Heart left ventricle (tissue), 16 donors: ENCODE data around the gene SLCO3A1. TPM values are rescaled to one million over a fixed set of nuclear protein-coding genes. Genes with fewer than 3 reads are reported as not detected.
A peak's percentile ranks its signal among the peaks of the same experiment; 100 is the strongest.
"Not testable (repeated sequence)": the region's sequence is repeated elsewhere in the genome, so short reads cannot be mapped to it uniquely, and the experiment has no call there.

Source experiments
- ATAC-seq, 4 donors: fragments of 200-7000 bp; cut with Tn5 transposase; one replicate each; pipeline ENCODE4 v1.9.1; 2020 to 2022; ENCODE audit warnings: moderate library complexity in 4 of 4, mild to moderate bottlenecking in 3 of 4, moderate number of reproducible peaks in 1 of 4
- DNase-seq, 5 donors: peaks; one replicate each; pipeline ENCODE4 v3.0.0-alpha.2; 2020
- H3K27ac ChIP-seq, 12 donors: fragments of 200-600 bp; sonication (generic) in 4 of 12; one replicate each; pipeline versions ENCODE4 v1.5.0 to v1.8.0; 2016 to 2022; ENCODE audit warnings: mild to moderate bottlenecking in 2 of 12
- H3K27me3 ChIP-seq, 9 donors: fragments of 200-600 bp; sonication (generic) in 2 of 9; one replicate each; pipeline versions ENCODE4 v1.5.1 to v1.8.0; 2016 to 2022; ENCODE audit warnings: mild to moderate bottlenecking in 3 of 9
- H3K36me3 ChIP-seq, 9 donors: fragments of 200-600 bp; sonication (generic) in 2 of 9; one replicate each; pipeline versions ENCODE4 v1.5.0 to v1.8.0; 2018 to 2022; ENCODE audit warnings: mild to moderate bottlenecking in 2 of 9
- H3K4me1 ChIP-seq, 12 donors: fragments of 200-600 bp; sonication (generic) in 4 of 12; one replicate each; pipeline versions ENCODE4 v1.5.0 to v1.8.0; 2016 to 2022; ENCODE audit warnings: mild to moderate bottlenecking in 3 of 12
- H3K4me3 ChIP-seq, 12 donors: fragments of 200-600 bp; sonication (generic) in 4 of 12; one replicate each; pipeline versions ENCODE4 v1.5.0 to v1.8.0; 2017 to 2022; ENCODE audit warnings: mild to moderate bottlenecking in 9 of 12, moderate library complexity in 4 of 12
- H3K9me3 ChIP-seq, 12 donors: fragments of 200-600 bp; sonication (generic) in 4 of 12; one replicate each; pipeline versions ENCODE4 v1.5.0 to v1.8.0; 2016 to 2022; ENCODE audit warnings: mild to moderate bottlenecking in 1 of 12
- CTCF ChIP-seq, 12 donors: fragments of 200-600 bp; sonication (generic) in 4 of 12; IDR thresholded peaks; one replicate each; pipeline versions ENCODE4 v1.5.0 to v1.8.0; 2018 to 2022; ENCODE audit warnings: antibody characterized with exemption in 12 of 12, mild to moderate bottlenecking in 5 of 12
- POLR2A ChIP-seq, 2 donors: fragments of 450-650 bp; IDR thresholded peaks; one replicate each; pipeline ENCODE4 v1.6.1; 2017; ENCODE audit warnings: antibody characterized with exemption in 2 of 2, mild to moderate bottlenecking in 2 of 2, moderate library complexity in 2 of 2
- WGBS, 4 donors: extraction: QIAGEN DNeasy Blood & Tissue Kit in 2 of 4; methylation state at CpG; one replicate each; pipeline versions ENCODE4 v1.1.5 to v1.1.7; 2013 to 2018; 5-methylcytosine and 5-hydroxymethylcytosine counted together
- intact Hi-C, 10 donors: fragments of 100-400 bp; cut with DNase I; formaldehyde crosslinking; loops; one replicate each; pipeline versions ENCODE4 v1.11.1 to v1.14.2; 2022
- polyA plus RNA-seq, 2 donors: library from polyadenylated mRNA; stranded (reverse); fragments of 200-250 nt; gene quantifications; one replicate each; pipeline ENCODE4 v1.2.3, GENCODE V29; 2013
- total RNA-seq, 9 donors: library from RNA; depleted of rRNA in 2 of 9; stranded (reverse); fragments of >200 nt in 2 of 9; fragmentation: NEBNext Ultra II Directional in 3 of 9; extraction: Animal tissue kit (Norgen Biotek cat#: 25700) in 3 of 9; gene quantifications; one replicate each; pipeline versions ENCODE4 v1.1.0 to v1.2.4, GENCODE V29; 2016 to 2023
- donor health status: ischemic (EF 13 %, LVEDD 7.1; RV severe dilation, severe dysfunction).
- donor health status: healthy with polysubstance abuse.
- donor health status: DM: no; HTN: yes; CAD: no.
- donor health status: DM: no; HTN: no; CAD: no.
- donor health status: ischemic (EF 25% LVEDD 6.9; RV normal size, moderate dysfunction).
- donor health status: ischemic (EF 25% LVEDD 5.7; RV mildly dilated, moderate dysfunction).
- donor health status: healthy.
- donor health status: DM: yes; HTN: yes; CAD: no.
- donor health status: ischemic (EF 35%, LVEDD 5.7; RV mildly dilated, moderate dysfunction).
- donor health status: nonischemic (EF 11% LVEDD 7.7; RV severe dilation, severe dysfunction).
- donor health status: DM: yes; HTN: yes; CAD: no.
- donor health status: PGD.
- donor health status: ischemic (EF 29% LVEDD 5.4; RV normal size, mild dysfunction).
- donor health status: nonischemic (EF 23%, LVEDD 6.1; RV moderate dilation, normal function).

Gene SLCO3A1
- total and polyA plus RNA-seq, 11 donors: 26.3 to 64.2 (median 50.2) TPM

- TF ChIP-seq POLR2A (IDR thresholded peaks at IDR 0.05) (no peak), CTCF (IDR thresholded peaks at IDR 0.05) (peak in 5 of 12 donors; percentile 14 to 36 (median 33))
- no peak for DNase-seq
- intact Hi-C loops: loop anchor here in 1 of 10 donors (10.0 kb wide), 1 partner anchor 69 kb away; no protein-coding TSS in a partner anchor
- 63 to 81% (median 72%) methylated on average over 5 of the region's 5 CpGs for WGBS, 4 donors
- Histone ChIP-seq H3K27me3 (no peaks in the 10 kb centered on the region), H3K4me1 (peaks cover 0 to 65% (median 36%) of the 10 kb centered on the region in 12 donors), H3K36me3 (no peaks in the 10 kb centered on the region), H3K27ac (no peak overlapping the region), H3K9me3 (no peaks in the 10 kb centered on the region), H3K4me3 (no peak overlapping the region)
- ATAC-seq: no peak
Observed at GRCh38 chr15:92053753-92054316, 200.3 kb downstream of the SLCO3A1 start.

GRCh38 chr15:92056875-92057274 is 203.4 kb downstream of the SLCO3A1 start:
- intact Hi-C loops: loop anchor here in 3 of 10 donors (5.0 to 10.0 kb wide), 3 partner anchors 45 to 75 kb away; no protein-coding TSS in a partner anchor
- 37 to 68% (median 45%) methylated on average over 4 of the region's 4 CpGs for WGBS, 4 donors

GRCh38 chr15:92059036-92059970 is 205.8 kb downstream of the SLCO3A1 start:
- ATAC-seq: peak; percentile 53 to 67 (median 62)
- H3K4me3 ChIP-seq: no peak overlapping the region
- H3K27me3 ChIP-seq: no peaks in the 10 kb centered on the region
- H3K36me3 ChIP-seq: no peaks in the 10 kb centered on the region
- peaks cover 0 to 68% (median 33%) of the 10 kb centered on the region in 12 donors for H3K4me1 ChIP-seq
- H3K9me3 ChIP-seq: peaks cover 0 to 4% (median 0%) of the 10 kb centered on the region in 12 donors
- intact Hi-C loops: loop anchor here in 3 of 10 donors (5.0 to 10.0 kb wide), 3 partner anchors 47 to 77 kb away; no protein-coding TSS in a partner anchor
- 48 to 60% (median 58%) methylated on average over 14 to 15 of the region's 15 CpGs for WGBS, 4 donors
- TF ChIP-seq POLR2A (IDR thresholded peaks at IDR 0.05): no peak
- H3K27ac ChIP-seq: peak overlapping the region in 9 of 12 donors; percentile 48 to 80 (median 65)
- peak in 4 of 5 donors; percentile 50 to 79 (median 56) for DNase-seq

More at GRCh38 chr15:92056875-92057274, 203.4 kb downstream of the SLCO3A1 start:
- Histone ChIP-seq H3K9me3 (no peaks in the 10 kb centered on the region), H3K27ac (peak overlapping the region in 6 of 12 donors; percentile 2 to 75 (median 36)), H3K27me3 (no peaks in the 10 kb centered on the region), H3K4me3 (no peak overlapping the region), H3K4me1 (peaks cover 0 to 60% (median 26%) of the 10 kb centered on the region in 12 donors), H3K36me3 (no peaks in the 10 kb centered on the region)
- no peak for DNase-seq
- no peak for TF ChIP-seq POLR2A (IDR thresholded peaks at IDR 0.05)
- ATAC-seq: peak in 1 of 4 donors; percentile 56

- 43 to 69% (median 48%) methylated on average over 3 of the region's 3 CpGs for WGBS, 4 donors
- H3K4me3 ChIP-seq, DNase-seq, ATAC-seq, H3K27me3 ChIP-seq, H3K9me3 ChIP-seq, H3K36me3 ChIP-seq: not testable (repeated sequence)
- H3K27ac ChIP-seq: peak overlapping the region in 7 of 12 donors; percentile 50 to 80 (median 72)
- H3K4me1 ChIP-seq: peaks cover 0 to 68% (median 33%) of the 10 kb centered on the region in 12 donors
- intact Hi-C loops: loop anchor here in 4 of 10 donors (5.0 to 10.0 kb wide), 4 partner anchors 48 to 88 kb away; no protein-coding TSS in a partner anchor
Observed at GRCh38 chr15:92059971-92060311, 206.4 kb downstream of the SLCO3A1 start.

GRCh38 chr15:92061511-92062195 is 208.1 kb downstream of the SLCO3A1 start:
- WGBS, 4 donors: 79 to 93% (median 88%) methylated on average over 5 to 7 of the region's 7 CpGs
- Histone ChIP-seq H3K4me1 (peaks cover 0 to 63% (median 32%) of the 10 kb centered on the region in 12 donors), H3K4me3 (no peak overlapping the region), H3K27me3 (no peaks in the 10 kb centered on the region), H3K9me3 (peaks cover 0 to 7% (median 0%) of the 10 kb centered on the region in 12 donors), H3K27ac (peak overlapping the region in 10 of 12 donors; percentile 52 to 85 (median 76)), H3K36me3 (no peaks in the 10 kb centered on the region)
- intact Hi-C loops: loop anchor here in 2 of 10 donors (5.0 kb wide), 2 partner anchors 79 to 89 kb away; no protein-coding TSS in a partner anchor
- ATAC-seq (no peak), DNase-seq (no peak)
- TF ChIP-seq CTCF (IDR thresholded peaks at IDR 0.05): no peak
- TF ChIP-seq POLR2A (IDR thresholded peaks at IDR 0.05): no peak
